ENCODE measurements around the gene CD52. TPM values are rescaled to one million over a fixed set of nuclear protein-coding genes. Genes with fewer than 3 reads are reported as not detected.

The CD52 gene
- total RNA-seq, 1 donor from 2014 or later, result 7.3 TPM

DNA sequence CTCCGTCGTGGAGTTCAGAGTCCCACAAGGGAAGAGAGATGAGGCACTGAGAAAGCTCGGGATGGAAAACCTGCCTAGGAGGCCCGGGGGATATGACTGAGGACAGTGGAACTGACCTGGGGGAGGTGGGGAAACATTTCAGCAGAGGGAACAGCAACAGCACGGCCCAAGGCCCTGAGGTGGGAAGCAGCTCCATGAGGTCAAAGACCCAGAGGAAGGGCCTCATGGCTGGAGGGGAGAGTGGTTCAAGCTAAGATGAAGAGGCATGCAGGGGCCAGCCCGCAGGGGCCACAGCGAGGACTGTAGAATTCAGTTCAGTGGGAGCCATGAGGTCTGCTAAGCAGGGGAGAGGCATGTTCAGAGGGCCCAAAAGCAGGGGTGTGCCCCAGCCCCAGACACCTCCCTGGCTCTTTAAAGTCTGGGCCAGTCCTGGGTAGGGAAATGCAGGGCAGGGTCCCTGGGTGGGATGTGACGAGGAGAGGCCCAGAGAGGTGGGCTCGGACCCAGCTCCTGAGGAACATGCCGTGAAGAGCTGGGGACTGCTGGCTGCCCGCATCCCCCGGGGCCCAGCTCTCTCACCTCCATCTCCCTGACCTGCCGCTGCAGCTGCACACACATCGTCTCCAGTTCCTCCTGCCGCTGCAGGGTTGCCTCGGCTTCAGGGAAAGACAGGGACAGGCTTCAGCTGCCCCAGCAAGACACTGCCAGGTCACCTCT is 21.3 kb upstream of the CD52 start:
- no peaks in the 10 kb centered on the region for H3K9me3 Mint-ChIP-seq

DNA sequence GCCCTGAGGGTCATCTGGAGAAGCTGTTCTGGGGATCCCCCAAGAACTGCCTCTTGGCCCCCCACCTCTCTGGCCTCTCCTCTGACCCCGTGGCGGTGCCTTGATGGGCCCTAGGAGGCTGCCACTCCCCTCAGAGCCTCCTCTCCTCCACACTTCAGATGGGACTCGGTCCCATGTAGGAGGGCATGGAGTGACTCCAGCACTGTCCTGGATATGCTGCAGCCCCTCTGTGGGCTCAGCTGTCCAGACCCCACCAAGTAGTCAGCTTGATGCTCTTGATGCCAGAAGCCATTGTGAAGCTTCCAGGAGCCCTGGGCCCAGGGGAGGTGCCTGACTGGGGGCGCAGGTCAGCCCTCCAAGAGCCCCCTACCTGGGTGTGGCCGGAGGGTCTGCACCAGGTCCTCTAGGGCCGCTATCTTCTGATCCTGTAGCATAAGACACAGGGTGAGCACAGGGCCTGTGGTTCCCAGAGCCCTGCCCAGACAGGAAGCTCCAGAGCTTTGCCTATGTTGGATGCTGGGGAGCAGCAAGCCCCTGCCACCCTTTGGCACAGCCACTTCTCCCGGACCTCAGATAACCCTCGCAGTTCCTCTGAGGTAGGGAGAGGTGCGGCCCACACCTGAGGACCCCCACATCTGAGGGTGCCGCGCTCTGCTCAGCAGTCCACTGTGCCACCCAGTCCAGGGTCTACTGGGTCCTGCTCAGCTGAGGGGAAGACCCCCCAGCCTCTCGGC is 20.5 kb upstream of the CD52 start:
- H3K27me3 ChIP-seq, result no peaks in the 10 kb centered on the region
- H3K9ac ChIP-seq, result no peak overlapping the region
- H3K4me2 ChIP-seq, result no peak overlapping the region
- no peak overlapping the region for H2AFZ ChIP-seq (replicated peaks)
- no peaks in the 10 kb centered on the region for H3K79me2 ChIP-seq (ENCODE audit: low read depth)
- no peaks in the 10 kb centered on the region for H3K36me3 ChIP-seq
- no peak overlapping the region for H3K27ac ChIP-seq
- H3F3A ChIP-seq (ENCODE audit: low read depth), result no peaks in the 10 kb centered on the region
- Mint-ChIP-seq H3K27me3 (ENCODE audit: insufficient read depth, low read depth) (peaks cover 8% of the 10 kb centered on the region), H3K4me3 (no peak overlapping the region), H3K4me1 (peaks cover 4% of the 10 kb centered on the region), H3K36me3 (peaks cover 9% of the 10 kb centered on the region), H3K9me3 (no peaks in the 10 kb centered on the region), H3K27ac (no peak overlapping the region)
- H3K4me1 ChIP-seq, result no peaks in the 10 kb centered on the region
- no peak overlapping the region for H3K4me3 ChIP-seq
- H4K20me1 ChIP-seq (ENCODE audit: low read depth), result no peaks in the 10 kb centered on the region
- no peaks in the 10 kb centered on the region for H3K9me3 ChIP-seq (ENCODE audit: low read depth)
- no peak for DNase-seq (ENCODE audit: low spot score)
- no peak for TF ChIP-seq CTCF (IDR thresholded peaks at IDR 0.05)
- TF ChIP-seq EZH2 (IDR thresholded peaks at IDR 0.05), result no peak
- TF ChIP-seq EZH2phosphoT487 (IDR thresholded peaks at IDR 0.05), result no peak

More for the DNA sequence above, 21.3 kb upstream of the CD52 start:
- Mint-ChIP-seq H3K4me3 (peak overlapping the region; percentile 72), H3K4me1 (peaks cover 9% of the 10 kb centered on the region), H3K27ac (peak overlapping the region; percentile 78), H3K36me3 (peaks cover 9% of the 10 kb centered on the region), H3K27me3 (ENCODE audit: insufficient read depth, low read depth) (peaks cover 12% of the 10 kb centered on the region)
- H3K27ac ChIP-seq, result no peak overlapping the region
- DNase-seq (ENCODE audit: low spot score), result no peak
- H3K9ac ChIP-seq, result no peak overlapping the region
- H3K79me2 ChIP-seq (ENCODE audit: low read depth), result no peaks in the 10 kb centered on the region
- H2AFZ ChIP-seq (replicated peaks), result no peak overlapping the region
- H3F3A ChIP-seq (ENCODE audit: low read depth), result no peaks in the 10 kb centered on the region
- no peaks in the 10 kb centered on the region for H3K9me3 ChIP-seq (ENCODE audit: low read depth)
- no peak overlapping the region for H3K4me3 ChIP-seq
- H4K20me1 ChIP-seq (ENCODE audit: low read depth), result no peaks in the 10 kb centered on the region
- H3K36me3 ChIP-seq, result no peaks in the 10 kb centered on the region
- H3K27me3 ChIP-seq, result no peaks in the 10 kb centered on the region
- no peaks in the 10 kb centered on the region for H3K4me1 ChIP-seq
- TF ChIP-seq EZH2phosphoT487 (IDR thresholded peaks at IDR 0.05) (no peak), EZH2 (IDR thresholded peaks at IDR 0.05) (no peak), CTCF (IDR thresholded peaks at IDR 0.05) (no peak)
- H3K4me2 ChIP-seq, result no peak overlapping the region

- H3K9me3 Mint-ChIP-seq, result no peaks in the 10 kb centered on the region
- no peak overlapping the region for H3K27ac Mint-ChIP-seq
- Histone ChIP-seq H3K4me3 (no peak overlapping the region), H3K36me3 (no peaks in the 10 kb centered on the region), H3K4me2 (no peak overlapping the region), H3K4me1 (no peaks in the 10 kb centered on the region), H3K27me3 (no peaks in the 10 kb centered on the region), H3K9ac (no peak overlapping the region), H3F3A (ENCODE audit: low read depth) (no peaks in the 10 kb centered on the region), H4K20me1 (ENCODE audit: low read depth) (no peaks in the 10 kb centered on the region), H3K27ac (no peak overlapping the region), H2AFZ (replicated peaks) (no peak overlapping the region), H3K9me3 (ENCODE audit: low read depth) (no peaks in the 10 kb centered on the region), H3K79me2 (ENCODE audit: low read depth) (no peaks in the 10 kb centered on the region)
- TF ChIP-seq EZH2phosphoT487 (IDR thresholded peaks at IDR 0.05) (no peak), CTCF (IDR thresholded peaks at IDR 0.05) (no peak), EZH2 (IDR thresholded peaks at IDR 0.05) (no peak)
- H3K4me3 Mint-ChIP-seq, result no peak overlapping the region
- H3K36me3 Mint-ChIP-seq, result peaks cover 9% of the 10 kb centered on the region
- no peak for DNase-seq (ENCODE audit: low spot score)
- H3K27me3 Mint-ChIP-seq (ENCODE audit: insufficient read depth, low read depth), result peaks cover 8% of the 10 kb centered on the region
- peaks cover 4% of the 10 kb centered on the region for H3K4me1 Mint-ChIP-seq
Measured at GRCh38 chr1:26297791-26298124, 20.0 kb upstream of the CD52 start.

Data from neural progenitor cell (in vitro differentiated cells).